HG03097 (cell line): ENCODE measurements around the gene DOCK4.

Source experiments
- ATAC-seq: cut with Tn5 transposase; IDR thresholded peaks from one replicate; pipeline ENCODE4 v1.9.1; 2021; ENCODE audit not compliant: unreplicated experiment, low FRiP score

DOCK4 gene

GRCh38 chr7:111729483-111729882 lies 476.7 kb downstream of the DOCK4 start:
- ATAC-seq, result no peak

- ATAC-seq, result no peak
Measured at GRCh38 chr7:111728635-111728995, 477.6 kb downstream of the DOCK4 start.

GRCh38 chr7:111727905-111728634 lies 478.1 kb downstream of the DOCK4 start:
- no peak for ATAC-seq

- no peak for ATAC-seq
Measured at GRCh38 chr7:111718886-111719285, 487.3 kb downstream of the DOCK4 start.

- no peak for ATAC-seq
Measured at GRCh38 chr7:111711426-111712065, 494.7 kb downstream of the DOCK4 start.

- ATAC-seq, result no peak
Measured at GRCh38 chr7:111710839-111711380, 495.3 kb downstream of the DOCK4 start.

- no peak for ATAC-seq
Measured at GRCh38 chr7:111708072-111708471, 498.1 kb downstream of the DOCK4 start.

- no peak for ATAC-seq
Measured at GRCh38 chr7:111705807-111706206, 500.4 kb downstream of the DOCK4 start.

GRCh38 chr7:111697771-111698170 lies 508.4 kb downstream of the DOCK4 start:
- no peak for ATAC-seq

GRCh38 chr7:111694376-111694775 lies 511.8 kb downstream of the DOCK4 start:
- ATAC-seq, result no peak

- no peak for ATAC-seq
Measured at GRCh38 chr7:111690364-111691111, 515.7 kb downstream of the DOCK4 start.

GRCh38 chr7:111685349-111685748 lies 520.9 kb downstream of the DOCK4 start:
- no peak for ATAC-seq

GRCh38 chr7:111682588-111683340 lies 523.4 kb downstream of the DOCK4 start:
- ATAC-seq, result no peak

- ATAC-seq, result no peak
Measured at GRCh38 chr7:111681242-111681641, 525.0 kb downstream of the DOCK4 start.

GRCh38 chr7:111678986-111679385 lies 527.2 kb downstream of the DOCK4 start:
- ATAC-seq, result no peak

- no peak for ATAC-seq
Measured at GRCh38 chr7:111678281-111678680, 527.9 kb downstream of the DOCK4 start.

GRCh38 chr7:111677848-111678247 lies 528.4 kb downstream of the DOCK4 start:
- ATAC-seq, result no peak

GRCh38 chr7:111676811-111677210 lies 529.4 kb downstream of the DOCK4 start:
- no peak for ATAC-seq
